Progenitor cell of endocrine pancreas (in vitro differentiated cells): ENCODE measurements around the gene FOXP1. TPM values are rescaled to one million over a fixed set of nuclear protein-coding genes. Genes with fewer than 3 reads are reported as not detected.

Experiments
- DNase-seq: peaks from one replicate; pipeline ENCODE4 v3.0.0; 2021; ENCODE audit warnings: low spot score; ENCODE audit not compliant: unreplicated experiment
- H3K27ac Mint-ChIP-seq: 2 replicates; pipeline ENCODE4 v1.8.0; 2021; ENCODE audit warnings: mild to moderate bottlenecking, moderate library complexity, mixed read lengths
- H3K27me3 Mint-ChIP-seq: 2 replicates; pipeline ENCODE4 v1.8.0; 2021; ENCODE audit warnings: mixed read lengths
- H3K36me3 Mint-ChIP-seq: 2 replicates; pipeline ENCODE4 v1.8.0; 2022; ENCODE audit warnings: mixed read lengths; ENCODE audit not compliant: insufficient read depth
- H3K4me1 Mint-ChIP-seq: 2 replicates; pipeline ENCODE4 v1.8.0; 2021; ENCODE audit warnings: low read depth, mixed read lengths
- H3K4me3 Mint-ChIP-seq: 2 replicates; pipeline ENCODE4 v1.8.0; 2021; ENCODE audit warnings: low read depth, mild to moderate bottlenecking, moderate library complexity, mixed read lengths
- H3K9me3 Mint-ChIP-seq: 2 replicates; pipeline ENCODE4 v1.8.0; 2021; ENCODE audit warnings: low read depth, mixed read lengths
- CTCF ChIP-seq: fragments of 200-600 bp; sonication (generic); IDR thresholded peaks from one replicate; pipeline ENCODE4 v1.5.0; 2021; ENCODE audit warnings: antibody characterized with exemption, mild to moderate bottlenecking; ENCODE audit not compliant: unreplicated experiment
- total RNA-seq: library from RNA; stranded (reverse); gene quantifications from 2 replicates; pipeline ENCODE4 v1.2.1, GENCODE V29; 2021

The FOXP1 gene
- total RNA-seq, 1 donor from 2014 or later = 242 TPM

DNA sequence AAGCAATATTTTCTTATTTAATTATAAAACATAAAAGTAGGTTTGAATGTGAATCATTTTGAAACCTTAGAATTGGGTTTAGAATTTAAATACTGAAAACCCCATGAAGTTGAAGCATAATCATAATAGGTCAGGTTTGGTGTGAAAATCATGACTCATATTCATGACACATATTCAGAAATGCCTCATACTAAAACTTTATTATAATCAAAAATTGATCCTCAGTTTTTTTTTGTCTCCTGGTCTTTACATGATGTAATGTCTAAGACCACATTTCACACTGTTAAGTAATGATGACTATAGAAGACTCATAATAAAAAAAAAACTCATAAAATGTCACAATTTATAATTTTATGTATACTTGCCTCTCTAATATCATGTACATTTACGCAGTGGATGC lies 190.4 kb downstream of the FOXP1 start:
- Mint-ChIP-seq H3K4me3 (no peak overlapping the region), H3K36me3 (no peaks in the 10 kb centered on the region), H3K27me3 (no peaks in the 10 kb centered on the region), H3K9me3 (no peaks in the 10 kb centered on the region), H3K27ac (no peak overlapping the region), H3K4me1 (peaks cover 34% of the 10 kb centered on the region)
- no peak for DNase-seq
- TF ChIP-seq CTCF = no peak

DNA sequence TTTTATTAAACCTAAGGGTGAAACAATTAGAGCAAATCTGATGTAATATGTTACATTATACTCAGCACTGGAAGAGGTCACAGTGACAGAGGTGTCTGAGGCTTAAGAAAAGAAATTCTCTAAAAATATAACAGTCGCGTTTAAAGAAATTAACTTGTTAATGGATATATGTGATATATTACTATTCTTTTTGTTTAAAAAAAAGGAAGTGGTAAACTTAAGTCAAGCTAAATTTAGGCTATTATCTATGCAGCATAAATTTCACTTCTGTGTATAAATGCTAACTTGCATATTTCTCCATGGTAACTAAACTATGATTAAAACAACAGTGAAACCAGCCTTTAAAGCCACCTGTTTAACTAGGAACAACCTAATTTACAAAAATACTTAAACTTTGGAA lies 191.3 kb downstream of the FOXP1 start:
- Mint-ChIP-seq H3K4me3 (no peak overlapping the region), H3K36me3 (no peaks in the 10 kb centered on the region), H3K4me1 (peaks cover 27% of the 10 kb centered on the region)

DNA sequence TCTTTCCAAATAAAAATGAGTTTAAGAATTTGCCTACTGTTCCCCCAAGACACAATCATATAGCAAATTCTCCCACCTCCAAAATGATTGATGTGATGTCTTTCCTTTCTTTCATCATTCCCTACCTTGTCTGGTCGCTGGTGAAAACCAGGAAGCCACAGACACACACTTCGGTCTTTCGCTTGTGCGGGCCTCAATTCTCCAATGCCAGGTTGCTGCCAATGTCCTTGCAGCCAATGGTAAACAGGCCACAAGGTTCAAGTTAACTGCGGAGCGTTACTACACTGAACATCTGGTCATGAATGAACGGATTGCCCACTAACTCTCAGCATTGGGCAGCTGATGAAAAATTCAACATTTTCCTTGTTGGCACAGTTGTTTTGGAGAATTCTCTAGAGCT lies 192.2 kb downstream of the FOXP1 start:
- no peak for DNase-seq
- Mint-ChIP-seq H3K4me3 (no peak overlapping the region), H3K36me3 (peaks cover 3% of the 10 kb centered on the region), H3K4me1 (peaks cover 27% of the 10 kb centered on the region), H3K27ac (peak overlapping the region; percentile 72), H3K9me3 (no peaks in the 10 kb centered on the region), H3K27me3 (no peaks in the 10 kb centered on the region)
- TF ChIP-seq CTCF = no peak

More for the DNA sequence above, 191.3 kb downstream of the FOXP1 start:
- Mint-ChIP-seq H3K27ac (no peak overlapping the region), H3K27me3 (no peaks in the 10 kb centered on the region), H3K9me3 (no peaks in the 10 kb centered on the region)
- DNase-seq = no peak
- TF ChIP-seq CTCF = no peak

DNA sequence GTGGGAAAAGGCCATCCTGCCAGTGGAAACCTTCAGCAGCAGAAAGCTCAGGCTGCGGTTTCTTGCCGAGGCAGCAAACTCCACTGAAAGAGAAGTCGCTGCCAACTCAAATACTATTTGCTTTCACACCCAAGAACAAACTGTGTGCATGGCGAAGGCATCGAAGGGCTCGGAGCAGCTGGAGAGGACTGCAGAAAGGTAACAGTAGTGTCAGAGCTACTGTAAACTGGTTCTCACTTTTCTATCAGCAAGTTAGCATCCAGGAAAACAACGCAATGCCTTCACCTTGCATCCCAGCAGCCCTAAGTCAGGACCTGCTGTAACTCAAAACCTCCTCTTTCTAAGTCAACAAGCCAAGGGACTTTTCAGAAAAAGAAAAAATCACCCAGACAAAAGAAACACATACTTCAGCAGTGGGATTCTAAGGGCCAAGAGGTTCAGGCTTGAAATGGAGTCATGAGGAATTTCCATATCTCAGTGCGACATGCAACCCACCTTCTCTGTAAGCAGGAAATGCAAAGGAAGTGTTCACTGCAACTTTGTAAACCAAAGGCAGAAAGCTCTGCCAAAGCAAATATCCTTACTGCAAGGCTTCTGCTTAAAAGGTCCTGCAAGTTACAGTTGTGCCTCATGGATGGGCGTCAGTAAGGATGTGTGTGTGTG lies 193.5 kb downstream of the FOXP1 start:
- peak overlapping the region; percentile 86 for H3K27ac Mint-ChIP-seq

DNA sequence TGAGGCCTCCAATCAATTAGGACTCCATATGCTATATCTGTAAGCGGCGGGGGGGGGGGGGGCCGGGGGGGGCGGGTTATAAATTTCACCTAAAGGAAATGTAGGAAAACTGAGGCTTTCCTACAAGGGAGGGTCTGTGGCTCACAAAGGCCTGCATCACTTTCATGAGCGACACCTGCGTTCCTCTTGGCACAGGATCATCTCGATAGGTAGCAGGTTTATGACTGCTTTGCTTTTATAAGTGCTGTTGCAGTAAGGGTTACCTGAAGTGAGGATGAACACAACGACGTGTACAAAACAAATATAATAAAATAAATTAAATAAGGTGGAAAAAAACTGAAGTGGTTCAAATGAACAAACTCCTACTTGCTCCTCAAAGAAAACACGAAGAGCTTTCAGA lies 194.3 kb downstream of the FOXP1 start:
- Mint-ChIP-seq H3K27me3 (no peaks in the 10 kb centered on the region), H3K27ac (no peak overlapping the region), H3K36me3 (peaks cover 3% of the 10 kb centered on the region), H3K9me3 (no peaks in the 10 kb centered on the region), H3K4me1 (peaks cover 31% of the 10 kb centered on the region), H3K4me3 (no peak overlapping the region)
- TF ChIP-seq CTCF = no peak
- DNase-seq = no peak

More for the DNA sequence above, 193.5 kb downstream of the FOXP1 start:
- Mint-ChIP-seq H3K4me1 (peaks cover 29% of the 10 kb centered on the region), H3K4me3 (peak overlapping the region; percentile 24), H3K9me3 (no peaks in the 10 kb centered on the region), H3K36me3 (peaks cover 3% of the 10 kb centered on the region), H3K27me3 (no peaks in the 10 kb centered on the region)
- TF ChIP-seq CTCF = no peak
- DNase-seq = no peak
